CD4-positive, alpha-beta T cell treated with Interleukin-15 for 4 hours (primary cell): ENCODE data around the gene AMPD2.

Experiments used
- DNase-seq: peaks from one replicate; pipeline ENCODE4 v3.0.0-alpha.2; 2020; ENCODE audit warnings: low spot score

Gene AMPD2

DNA sequence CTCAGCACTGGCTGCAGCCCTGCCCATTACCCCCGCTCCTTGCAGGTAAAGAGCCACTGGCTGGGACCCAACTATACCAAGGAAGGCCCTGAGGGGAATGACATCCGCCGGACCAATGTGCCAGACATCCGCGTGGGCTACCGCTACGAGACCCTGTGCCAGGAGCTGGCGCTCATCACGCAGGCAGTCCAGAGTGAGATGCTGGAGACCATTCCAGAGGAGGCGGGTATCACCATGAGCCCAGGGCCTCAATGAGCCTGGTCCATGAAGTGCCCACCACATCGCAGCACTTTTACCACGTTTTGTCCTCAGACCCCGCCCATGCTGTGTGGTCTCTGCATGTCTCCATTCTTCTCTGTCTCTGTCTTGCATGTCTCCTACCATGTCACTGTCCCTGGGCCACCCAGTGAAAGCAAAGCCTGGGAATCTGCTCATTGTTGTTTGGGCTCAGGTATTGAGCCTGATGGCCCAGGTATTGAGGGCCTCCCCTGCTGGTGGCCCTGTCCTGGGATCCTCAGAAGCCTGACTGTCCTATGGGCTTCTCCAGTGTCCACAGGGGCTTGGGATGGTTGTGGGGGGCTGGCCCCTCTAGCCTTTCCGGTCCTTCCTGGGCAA, 11.4 kb downstream of the AMPD2 start:
- no peak for DNase-seq

DNA sequence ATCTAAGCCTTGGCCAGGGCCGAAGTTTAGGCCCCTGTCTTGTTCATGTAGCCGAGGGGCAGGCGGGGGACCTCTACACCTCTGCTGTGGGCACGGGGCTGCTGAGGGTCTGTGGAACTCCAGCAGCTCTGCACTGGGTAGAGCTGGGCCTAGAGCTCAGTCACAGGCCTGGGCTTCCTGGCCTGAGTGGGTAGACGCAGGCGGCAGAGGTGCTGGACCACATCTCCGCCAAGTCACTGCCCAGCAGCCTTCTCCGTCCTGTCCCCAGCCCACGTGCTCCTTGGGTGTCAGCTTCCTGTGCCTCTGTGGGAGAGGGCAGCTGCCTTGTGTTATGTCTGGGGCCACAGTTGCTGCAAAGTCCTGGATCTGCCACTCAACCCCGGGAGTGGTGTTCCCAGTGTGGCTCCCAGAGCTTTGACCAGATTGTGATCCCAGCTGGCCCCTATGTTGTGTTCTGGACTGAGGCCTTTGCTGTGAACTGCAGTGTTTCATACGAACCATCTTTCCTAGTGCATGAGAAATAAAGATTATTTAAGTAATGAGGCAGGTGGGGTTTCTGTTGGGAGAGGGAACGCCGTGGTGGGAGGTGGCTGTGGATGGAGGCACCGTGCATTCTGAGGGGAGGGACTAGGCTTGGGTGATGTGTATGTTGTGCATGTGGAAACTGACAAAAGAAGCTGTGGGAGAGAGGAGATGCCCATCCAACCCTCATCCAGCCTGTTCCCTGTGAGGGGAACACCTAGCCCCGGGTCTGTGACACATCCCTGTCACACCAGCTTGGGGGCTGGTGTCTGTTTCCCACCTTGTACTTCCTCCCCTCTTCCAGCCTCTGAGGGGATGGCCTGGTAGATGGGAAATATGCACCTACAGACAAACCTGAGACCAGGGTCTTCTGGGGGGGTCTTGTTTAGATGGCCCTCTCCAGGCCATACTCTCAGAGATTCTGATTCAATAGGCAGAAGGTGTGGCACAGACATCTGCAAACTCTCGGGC, 12.2 kb downstream of the AMPD2 start:
- no peak for DNase-seq

DNA sequence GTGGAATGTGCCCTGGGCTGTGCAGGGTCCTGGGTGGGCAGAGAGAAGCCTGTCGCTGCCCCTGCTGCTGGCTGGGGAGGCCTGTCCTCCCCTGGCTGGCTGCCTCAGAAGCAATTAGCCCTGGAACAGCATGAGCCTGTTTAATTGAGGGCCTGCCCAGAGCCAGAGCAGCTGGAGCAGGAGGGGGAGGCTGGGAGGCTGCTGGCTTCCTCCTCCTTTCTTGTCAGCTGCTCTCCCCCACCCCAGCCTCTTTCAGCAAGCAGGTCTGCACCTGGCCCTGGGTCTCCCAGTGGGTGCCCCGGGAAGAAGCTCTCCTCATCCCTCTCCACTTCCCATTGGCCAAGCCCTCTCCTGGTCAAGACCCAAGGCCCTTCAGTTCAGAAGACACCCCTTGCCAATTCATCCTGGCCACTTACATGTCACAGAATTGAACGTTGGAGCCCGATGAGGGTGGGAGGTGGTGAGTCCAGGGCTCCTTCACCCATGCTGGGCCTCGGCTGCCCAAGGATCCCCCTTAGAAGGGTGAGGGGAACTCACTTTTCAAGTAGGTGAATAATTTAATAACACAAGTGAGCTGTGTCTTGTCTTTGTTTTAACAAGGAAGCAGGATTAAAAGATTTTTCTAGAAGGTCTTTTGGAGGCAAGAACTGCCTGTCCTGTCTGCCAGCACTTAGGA, 13.2 kb downstream of the AMPD2 start:
- DNase-seq: no peak

GRCh38 chr1:109634292-109634691, 14.7 kb downstream of the AMPD2 start:
- no peak for DNase-seq

- no peak for DNase-seq
Measured at GRCh38 chr1:109634771-109635750, 15.4 kb downstream of the AMPD2 start.

GRCh38 chr1:109635862-109636200, 16.2 kb downstream of the AMPD2 start:
- no peak for DNase-seq

- no peak for DNase-seq
Measured at GRCh38 chr1:109636201-109636952, 16.7 kb downstream of the AMPD2 start.

DNA sequence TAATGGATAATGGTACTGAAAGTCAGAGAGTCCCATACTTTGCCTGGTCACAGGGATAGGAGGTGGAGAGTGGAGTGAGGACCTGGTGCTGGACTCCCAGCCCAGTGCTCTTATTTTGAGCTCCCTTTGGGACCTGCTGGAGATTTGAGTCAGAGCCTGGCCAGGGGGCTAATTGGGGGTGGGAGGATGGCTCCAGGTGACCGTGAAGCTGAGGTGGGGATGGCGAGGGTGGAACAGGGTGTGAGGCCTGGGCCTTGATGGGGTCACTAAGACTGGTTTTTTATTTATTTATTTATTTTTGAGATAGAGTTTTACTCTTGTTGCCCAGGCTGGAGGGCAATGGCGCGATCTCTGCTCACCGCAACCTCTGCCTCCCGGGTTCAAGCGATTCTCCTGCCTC, 17.8 kb downstream of the AMPD2 start:
- DNase-seq: no peak

DNA sequence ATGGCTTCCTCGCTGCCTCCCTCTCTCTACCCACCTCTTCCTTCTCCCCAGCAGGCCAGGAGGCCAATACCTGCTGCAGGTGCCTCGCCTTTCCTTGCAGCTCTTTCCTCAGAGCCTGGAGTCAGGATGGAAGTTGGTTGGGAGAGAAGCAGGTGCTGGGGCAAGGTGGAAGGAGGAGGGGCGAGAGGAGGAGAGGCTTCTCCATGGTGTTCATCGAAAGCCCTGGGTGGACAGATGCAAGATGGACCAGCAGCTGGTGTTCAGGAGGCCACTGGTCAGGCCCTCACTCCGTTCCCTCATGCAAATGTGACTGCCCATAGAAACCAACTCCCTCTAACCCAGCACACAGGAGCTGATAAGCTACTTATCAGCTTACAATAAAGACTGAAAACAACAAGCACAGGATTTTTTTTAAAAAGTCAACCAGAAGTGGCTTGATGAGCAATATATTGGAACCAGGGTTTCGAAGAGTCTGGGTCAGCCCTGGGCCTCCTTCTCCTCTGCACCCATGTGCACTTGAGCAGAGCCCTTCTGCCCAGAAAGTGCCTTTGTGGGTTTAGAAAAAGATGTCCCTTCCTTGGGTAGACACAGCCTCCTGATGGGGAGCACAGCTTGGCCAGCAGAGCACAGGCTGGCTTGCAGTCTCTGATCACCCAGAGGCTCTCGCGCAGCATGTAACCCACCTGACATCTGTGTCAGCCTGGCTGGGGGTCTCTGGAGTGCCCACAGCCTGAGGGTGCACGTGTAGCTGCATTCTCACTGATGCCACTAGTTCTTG, 19.6 kb downstream of the AMPD2 start:
- no peak for DNase-seq

DNA sequence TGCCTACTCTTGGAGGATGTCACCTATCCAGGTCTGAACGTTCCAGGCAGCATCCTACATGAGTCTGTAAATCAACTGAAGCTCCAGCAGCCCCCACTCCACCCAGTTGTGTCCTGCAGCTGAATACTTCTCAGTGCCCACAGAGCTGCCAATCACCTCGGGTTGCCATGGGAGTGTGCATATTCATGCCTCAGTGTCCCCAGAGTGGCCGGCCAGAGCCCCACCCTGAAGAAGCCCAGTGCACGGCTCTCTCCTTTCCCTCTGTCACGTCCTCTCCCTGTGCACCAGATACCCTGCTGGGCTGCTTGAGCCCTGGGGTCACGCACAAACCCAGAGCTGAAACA, 20.2 kb downstream of the AMPD2 start:
- no peak for DNase-seq

DNA sequence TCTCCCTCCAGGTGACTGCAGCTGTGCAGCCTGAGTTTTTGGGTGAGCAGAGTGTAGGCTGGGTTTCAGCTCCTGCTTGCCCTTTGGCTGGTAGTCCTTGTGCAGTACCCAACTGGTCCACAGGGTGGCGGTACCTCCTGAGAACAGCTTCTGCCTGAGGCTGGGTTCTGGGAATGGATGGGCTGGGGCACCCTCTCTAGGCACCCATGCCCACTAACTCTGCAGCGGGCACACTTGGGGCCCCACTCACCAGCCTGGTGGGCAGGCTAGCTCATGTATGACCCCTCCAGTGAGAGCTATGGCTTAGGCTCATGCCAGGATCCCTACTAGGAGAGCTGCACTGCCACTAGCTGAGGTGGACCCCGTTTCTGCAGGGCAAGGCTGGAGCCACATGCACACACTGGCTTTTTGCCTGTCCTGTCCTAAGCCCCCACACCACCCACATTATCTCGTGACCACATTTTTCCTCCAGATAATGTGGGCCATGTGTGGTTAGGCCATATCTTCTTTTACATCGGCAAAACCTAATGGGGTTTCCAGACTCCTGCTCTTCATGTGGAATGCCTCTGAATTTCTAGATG, 20.7 kb downstream of the AMPD2 start:
- DNase-seq: peak; percentile 89

DNA sequence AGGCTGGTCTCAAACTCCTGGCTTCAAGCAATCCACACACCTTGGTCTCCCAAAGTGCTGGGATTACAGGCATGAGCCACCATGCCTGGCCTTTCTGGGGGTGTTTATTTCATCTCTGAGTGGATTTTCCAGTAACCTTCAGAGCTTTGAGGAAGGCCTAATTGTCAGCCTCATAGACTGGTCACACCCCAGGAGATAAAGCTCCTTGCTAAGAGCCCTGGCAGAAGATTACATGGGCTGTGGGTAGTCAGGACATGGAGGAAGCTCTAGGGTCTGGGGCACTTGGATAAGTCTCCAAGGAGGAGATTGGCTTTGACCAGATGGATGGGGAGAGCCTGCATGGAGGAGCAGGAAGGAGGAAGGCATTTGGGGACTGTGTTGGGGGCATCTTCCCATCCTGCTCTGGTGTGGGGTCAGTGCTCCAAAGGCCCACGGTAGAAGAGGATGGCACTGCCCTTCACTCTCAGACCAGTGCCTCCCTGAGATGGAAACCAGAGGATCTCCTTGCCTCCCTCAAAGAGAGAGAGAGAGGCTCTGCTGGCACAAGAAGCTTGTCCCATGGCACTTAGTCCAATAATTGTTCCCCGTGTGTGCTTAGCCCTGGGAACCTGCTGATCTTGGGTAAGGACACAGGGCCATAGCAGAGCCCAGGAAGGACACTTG, 21.6 kb downstream of the AMPD2 start:
- no peak for DNase-seq

GRCh38 chr1:109641861-109642260, 22.2 kb downstream of the AMPD2 start:
- DNase-seq: no peak

DNA sequence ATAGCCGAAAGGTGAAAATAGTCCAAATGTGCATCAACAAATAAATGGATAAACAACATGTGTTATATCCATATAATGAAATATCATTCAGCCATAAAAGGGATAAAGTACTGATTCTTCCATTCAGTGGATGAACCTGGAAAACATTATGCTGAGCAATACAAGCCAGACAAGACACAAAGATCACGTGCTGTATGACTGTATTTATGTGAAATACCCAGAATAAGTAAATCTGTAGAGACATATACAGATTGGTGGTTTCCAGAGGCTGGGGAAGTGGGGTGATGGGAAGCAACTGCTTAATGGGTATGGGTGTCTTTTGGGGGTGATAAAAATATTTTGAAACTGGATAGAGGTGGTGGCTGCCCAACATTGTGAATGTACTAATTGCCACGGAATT, 23.0 kb downstream of the AMPD2 start:
- no peak for DNase-seq

DNA sequence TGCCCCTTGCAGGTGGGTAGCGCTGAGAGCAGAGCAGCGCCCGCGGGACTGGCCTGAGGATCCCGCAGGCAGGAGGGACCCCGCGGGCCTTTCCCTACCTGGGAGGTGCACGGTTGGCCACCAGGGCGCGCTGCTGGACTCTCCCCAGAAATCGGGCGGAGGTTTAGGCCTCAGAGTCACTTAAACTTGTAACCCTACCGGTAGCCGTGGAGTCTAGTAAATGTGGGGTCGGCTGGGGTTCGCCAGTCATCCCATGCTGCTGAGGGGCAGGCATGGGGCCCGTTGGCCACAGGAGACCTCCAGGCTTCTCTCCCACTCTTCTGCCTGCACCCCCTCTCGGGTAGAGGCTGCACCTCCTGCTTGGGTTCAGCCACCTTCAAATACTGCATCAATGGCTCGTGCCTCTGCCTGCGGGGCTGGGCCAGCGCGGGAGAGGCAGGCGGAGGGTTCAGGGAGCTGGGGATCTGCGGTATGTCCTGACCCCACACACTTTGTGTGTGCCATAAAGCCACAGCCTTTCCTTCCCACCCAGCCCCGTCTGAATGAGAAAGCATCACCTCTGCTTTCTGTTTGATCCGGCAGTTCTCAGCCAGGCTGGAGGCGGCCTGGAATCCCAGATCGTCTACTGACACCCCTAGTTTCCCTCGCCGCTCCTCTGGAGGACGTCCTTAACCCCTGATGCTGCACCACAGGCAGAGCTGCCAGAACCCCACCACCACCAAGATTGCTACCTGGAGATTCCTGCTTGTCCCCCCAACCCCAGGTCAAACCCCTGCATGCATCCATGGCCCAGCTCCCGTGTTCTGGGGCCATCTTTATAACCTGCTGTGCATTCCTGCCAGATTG, 24.0 kb downstream of the AMPD2 start:
- DNase-seq: peak; percentile 84

GRCh38 chr1:109644670-109645069, 25.0 kb downstream of the AMPD2 start:
- no peak for DNase-seq

- DNase-seq: no peak
Measured at GRCh38 chr1:109649491-109649914, 29.9 kb downstream of the AMPD2 start.

GRCh38 chr1:109650609-109651008, 31.0 kb downstream of the AMPD2 start:
- DNase-seq: no peak
